OCI-M2 (cell line): ENCODE results near the gene SYNE3.

Experiments
- DNase-seq: peaks from one replicate; lab custom pipeline; 2025; ENCODE audit not compliant: unreplicated experiment; lab: John Stamatoyannopoulos, UW

SYNE3 gene

GRCh38 chr14:95509495-95509894 is 7.0 kb downstream of the SYNE3 start:
- no peak for DNase-seq

DNA sequence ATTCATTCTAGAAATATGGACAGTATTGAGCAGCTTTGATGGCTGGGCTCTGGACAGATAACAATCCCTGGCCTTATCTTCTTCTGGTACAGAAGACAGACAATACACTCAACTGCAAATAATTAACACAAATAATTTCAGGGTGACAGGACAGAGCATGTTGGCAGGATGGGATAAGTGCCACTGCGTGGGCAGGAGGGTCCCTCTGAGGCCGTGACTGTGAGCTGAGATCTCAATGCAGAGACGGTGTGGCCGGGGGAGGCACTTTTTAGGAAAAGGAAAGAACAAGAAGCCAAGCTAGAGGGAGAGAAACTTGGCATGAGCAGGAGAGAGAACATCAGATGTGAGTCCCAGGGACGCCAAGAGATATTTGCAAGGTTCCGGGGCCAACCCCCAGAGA is 8.1 kb downstream of the SYNE3 start:
- DNase-seq, result no peak

- DNase-seq, result no peak
Measured at GRCh38 chr14:95507701-95508103, 8.7 kb downstream of the SYNE3 start.

- DNase-seq, result no peak
Measured at GRCh38 chr14:95507174-95507573, 9.3 kb downstream of the SYNE3 start.

DNA sequence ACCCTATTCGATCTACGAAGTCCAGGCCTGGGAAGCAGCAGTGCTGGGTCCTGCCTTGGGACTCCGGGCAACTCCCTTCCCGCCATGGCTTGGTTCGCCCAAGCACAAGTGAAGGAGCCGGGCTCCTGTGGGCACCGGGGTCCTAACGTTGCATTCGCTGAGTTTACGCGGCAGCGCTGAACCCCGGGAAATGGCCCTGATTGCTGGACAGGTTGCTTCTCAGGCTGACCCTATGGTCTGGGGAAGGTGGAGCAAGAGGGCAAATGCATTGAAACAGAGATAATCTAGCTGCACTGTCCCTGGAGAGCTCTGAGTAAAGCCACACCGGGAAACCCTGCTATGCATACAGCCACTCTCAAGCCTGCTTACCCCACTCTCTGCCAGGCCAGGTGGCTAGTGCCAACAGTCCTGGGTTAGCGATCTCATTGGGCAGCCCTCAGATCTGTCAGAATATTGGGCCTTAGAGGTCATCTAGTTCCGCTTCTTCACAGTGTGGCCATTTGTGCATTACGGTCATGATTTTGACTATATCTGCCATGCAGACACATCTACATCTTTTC is 11.3 kb downstream of the SYNE3 start:
- no peak for DNase-seq

DNA sequence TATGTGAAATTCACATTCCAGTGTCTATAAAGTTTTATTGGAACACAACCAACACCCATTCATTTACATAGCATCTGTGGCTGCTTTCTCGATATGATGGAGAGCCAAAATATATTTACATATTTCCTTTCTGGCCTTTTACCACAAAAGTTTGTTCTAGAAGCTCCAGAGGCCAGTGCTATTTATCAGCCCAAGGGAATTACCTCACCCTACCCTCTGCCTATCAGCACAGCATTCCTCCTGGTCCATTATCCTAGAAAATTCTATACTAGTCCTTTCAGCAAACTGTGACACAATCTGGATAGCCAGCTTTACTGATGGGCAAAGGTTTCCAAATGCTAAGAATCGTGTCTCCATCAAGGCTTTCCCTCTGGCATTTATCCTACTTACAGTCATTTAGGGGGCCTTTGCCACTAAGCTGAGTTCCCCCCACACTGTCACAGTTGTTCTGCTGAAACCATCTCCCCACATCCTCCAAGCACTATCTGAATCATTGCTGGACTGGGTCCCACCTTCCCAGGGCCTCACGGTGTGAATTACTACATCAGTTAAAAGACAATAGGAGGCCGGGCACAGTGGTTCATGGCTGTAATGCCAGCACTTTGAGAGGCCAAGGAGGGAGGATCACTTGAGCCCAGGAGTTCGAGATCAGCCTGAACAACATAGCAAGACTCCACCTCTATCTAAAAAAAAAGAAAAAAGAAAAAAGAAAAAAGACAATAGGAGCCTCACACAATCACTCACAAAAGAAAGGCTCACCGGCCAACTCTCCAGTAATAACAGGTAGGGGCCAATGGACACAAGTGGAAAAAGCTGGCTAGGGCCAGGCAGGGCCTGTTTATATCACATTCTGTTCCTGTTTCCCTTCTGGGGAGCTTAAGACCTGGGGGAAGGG is 12.1 kb downstream of the SYNE3 start:
- DNase-seq, result no peak

DNA sequence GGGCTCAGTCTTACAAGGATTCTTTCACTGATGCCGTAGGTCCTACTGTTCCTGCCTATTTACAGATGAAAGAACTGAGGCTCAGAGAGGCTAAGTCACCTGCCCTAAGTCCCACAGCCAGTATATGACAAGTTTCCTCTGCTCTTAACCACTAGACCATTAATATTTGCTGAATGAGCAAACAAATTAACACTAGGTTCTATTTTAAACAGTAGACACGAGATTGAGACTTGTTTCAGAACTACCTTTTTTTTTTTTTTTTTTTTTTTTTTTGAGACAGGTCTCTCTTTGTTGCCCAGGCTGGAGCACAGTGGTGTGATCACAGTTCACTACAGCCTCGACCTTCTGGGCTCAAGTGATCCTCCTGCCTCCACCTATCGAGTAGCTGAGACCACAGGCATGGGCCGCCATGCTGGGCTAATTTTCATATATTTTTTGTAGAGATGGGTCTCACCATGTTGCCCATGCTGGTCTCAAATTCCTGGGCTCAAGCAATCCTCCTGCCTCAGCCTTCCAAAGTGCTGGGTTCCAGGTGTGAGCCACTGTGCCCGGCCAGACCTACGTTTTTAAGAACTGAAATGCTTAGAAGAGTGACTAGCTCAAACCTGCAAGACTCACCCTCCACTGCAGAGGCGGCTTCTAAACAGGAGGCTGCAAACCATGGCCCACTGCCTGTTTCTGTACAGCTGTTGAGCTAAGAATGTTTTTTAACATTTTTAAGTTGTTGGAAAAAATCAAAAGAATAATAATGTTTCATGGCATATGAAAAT is 12.9 kb downstream of the SYNE3 start:
- DNase-seq, result no peak

GRCh38 chr14:95502381-95502950 is 14.0 kb downstream of the SYNE3 start:
- DNase-seq, result no peak

DNA sequence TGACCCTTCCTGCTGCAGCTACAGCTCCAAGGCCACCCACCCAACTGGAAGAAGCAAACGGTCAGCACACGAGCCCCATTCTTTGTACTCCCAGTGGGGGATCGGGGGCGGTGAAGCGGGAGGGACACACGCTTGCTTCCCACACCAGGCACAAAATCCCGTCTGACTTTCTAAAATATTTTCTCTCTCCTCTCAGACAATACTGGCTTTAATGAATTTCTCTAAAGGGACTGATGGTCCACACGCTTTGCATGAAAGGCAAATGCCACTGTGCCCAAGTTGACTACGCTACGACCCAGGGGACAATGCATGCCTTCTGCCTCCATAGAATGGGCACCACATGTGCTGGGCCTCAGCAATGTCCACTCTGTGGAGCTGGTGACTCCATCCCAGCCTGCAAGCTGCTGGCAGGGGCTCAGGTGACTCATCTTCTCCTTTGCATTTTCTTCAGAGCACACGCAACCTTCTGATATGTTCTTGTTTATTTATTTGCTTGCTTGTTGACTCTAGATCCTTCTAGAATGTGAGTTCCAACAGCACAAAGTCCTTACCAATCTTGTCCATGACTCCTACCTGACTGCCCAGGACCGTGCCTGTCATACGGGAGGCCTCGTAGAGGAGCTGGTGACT is 15.6 kb downstream of the SYNE3 start:
- no peak for DNase-seq

DNA sequence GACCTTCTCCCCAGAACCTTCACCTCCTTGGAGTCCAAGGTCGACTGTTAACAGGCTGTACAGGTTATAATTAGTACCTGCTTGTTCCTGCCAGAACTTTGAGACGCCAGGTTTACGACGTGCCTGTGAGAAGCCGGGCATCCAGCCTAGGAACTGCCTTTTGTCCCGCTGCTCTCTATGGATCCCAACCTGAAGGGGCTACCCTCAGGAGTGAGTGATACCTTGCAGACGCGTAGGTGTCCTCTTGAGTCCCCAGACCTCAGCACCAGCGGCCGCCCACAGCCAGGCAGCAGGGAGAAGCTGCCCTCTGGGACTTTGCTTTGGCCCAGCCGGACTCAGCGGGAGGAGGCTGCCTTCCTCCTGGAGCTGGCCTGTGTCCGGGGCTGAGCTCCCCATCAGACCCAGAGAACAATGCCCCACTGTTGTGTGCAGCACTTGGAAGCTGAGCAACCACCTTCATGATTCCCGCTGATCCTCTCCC is 16.2 kb downstream of the SYNE3 start:
- DNase-seq, result no peak

DNA sequence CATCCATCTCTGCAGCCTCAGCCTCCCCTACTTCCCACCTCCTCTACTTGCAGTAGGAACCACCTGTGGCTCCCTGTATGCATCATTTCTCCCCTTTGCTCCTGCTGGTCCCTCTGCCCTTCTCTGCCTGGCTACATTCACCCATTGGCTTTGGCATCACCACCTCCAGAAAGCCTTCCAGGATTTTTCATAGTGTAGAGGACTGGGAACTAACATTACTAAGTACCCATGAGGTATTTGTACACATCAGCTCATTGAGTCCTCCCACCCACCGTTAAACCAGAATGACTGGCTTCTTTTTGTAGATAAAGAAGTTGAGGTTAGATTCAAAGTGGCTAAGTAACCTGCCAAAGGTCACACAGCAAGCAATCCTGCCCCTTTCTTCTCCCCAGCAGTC is 17.1 kb downstream of the SYNE3 start:
- no peak for DNase-seq

DNA sequence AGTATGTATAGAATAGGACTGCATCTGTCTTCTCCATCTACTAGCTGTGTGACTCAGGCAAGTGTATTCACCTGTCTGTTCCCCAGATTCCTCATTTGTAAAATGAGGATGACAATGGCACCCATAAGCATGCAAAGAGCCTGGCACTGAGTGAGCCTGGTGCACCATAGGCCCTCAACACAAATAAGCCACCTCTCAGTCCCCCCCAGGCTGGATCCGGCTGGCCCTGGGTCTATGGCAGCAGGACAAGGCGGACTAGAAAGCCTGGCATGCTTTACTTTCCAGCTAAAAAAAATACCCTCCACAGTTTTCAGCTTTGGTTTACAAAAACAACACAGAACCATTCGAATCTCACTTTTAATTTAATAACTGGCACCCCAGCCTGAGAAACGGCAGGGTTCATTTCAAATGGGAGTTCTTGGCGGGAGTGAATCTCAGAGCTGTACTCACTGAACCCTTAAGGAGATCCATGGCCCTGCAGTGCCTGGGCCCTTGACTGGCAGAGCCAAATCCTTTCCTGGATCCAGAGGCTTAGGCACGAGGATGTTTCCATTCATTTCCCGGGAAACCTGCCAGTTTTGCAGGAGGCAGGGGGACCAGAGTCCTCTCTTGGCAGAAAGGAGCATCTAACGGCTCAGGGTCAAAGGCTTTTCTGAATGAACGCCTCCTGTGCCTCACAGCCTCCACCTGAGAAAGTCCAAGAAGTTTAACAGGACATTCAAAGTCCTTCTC is 17.7 kb downstream of the SYNE3 start:
- DNase-seq, result no peak

- DNase-seq, result no peak
Measured at GRCh38 chr14:95497561-95498011, 18.9 kb downstream of the SYNE3 start.

DNA sequence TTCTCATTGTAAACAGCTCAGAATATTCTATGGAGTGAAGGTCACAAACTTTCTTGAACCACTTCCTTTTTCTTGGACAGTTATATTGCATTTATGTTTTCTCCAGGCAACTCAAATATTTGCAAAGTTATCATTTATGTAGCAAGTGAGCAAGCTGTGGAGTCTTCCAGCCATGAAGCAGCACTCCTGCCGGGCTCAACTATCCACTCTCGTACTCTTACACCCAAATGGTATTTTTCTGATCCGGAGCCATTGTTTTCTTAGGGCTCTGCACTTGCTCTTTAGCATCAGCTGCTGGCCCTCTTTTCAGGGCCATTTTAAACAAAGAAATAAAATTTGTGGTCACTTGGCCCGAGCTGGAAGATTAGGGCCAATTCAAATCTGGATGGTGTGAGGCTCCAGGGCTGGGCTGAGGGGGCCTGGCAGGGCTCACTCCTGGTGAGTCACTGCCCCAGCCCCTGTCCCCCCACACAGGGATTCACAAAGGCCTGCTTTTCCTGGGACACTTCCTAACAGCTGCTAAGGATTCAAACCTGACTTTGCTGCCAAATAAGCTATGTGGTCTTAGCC is 19.7 kb downstream of the SYNE3 start:
- no peak for DNase-seq

DNA sequence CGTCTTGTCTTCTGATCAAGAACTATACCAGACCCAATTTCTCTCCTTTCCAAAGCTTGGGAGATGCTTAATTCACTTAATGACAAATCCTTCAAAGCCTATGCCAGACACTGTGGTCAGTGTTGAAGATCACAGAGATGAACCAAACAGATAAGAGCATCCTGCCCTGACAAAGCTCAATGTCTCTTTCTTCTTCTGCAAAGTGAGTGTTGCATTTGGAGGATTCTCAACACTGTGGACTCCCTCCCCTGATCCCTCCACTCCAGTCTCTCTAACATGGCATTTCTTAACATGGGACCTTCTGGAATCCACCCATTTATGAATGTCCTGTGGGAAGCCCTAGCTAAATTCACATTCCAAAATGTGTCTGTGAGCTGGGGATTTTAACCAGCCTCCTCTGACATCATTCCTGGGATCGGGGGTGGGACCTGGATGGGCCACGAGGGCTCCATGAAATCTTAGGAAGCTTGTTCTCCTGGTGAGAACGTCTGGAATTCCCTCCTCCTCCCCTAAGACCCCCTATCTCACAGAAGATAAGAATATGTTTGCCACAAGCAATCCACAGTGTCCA is 20.3 kb downstream of the SYNE3 start:
- DNase-seq, result no peak

GRCh38 chr14:95495538-95496025 is 20.9 kb downstream of the SYNE3 start:
- no peak for DNase-seq

DNA sequence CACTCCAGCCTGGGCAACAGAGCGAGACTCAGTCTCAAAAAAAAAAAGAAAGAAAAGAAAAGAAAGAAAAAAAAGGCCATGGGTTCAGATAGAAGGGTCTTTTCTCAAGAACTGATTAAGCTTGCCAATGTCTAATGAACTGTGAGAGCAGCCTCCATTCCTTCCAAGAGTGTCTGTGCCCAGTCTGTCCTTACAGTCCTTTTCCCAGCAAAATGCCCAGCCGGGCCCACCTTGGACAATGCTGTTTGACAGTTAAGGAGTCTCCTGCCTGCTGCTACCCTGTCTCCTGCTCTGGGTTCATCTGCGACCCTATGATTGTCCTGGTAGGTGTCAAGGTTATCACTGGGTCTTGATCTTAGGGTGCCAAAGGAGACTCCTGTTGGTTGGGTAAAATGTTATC is 21.4 kb downstream of the SYNE3 start:
- DNase-seq, result no peak

DNA sequence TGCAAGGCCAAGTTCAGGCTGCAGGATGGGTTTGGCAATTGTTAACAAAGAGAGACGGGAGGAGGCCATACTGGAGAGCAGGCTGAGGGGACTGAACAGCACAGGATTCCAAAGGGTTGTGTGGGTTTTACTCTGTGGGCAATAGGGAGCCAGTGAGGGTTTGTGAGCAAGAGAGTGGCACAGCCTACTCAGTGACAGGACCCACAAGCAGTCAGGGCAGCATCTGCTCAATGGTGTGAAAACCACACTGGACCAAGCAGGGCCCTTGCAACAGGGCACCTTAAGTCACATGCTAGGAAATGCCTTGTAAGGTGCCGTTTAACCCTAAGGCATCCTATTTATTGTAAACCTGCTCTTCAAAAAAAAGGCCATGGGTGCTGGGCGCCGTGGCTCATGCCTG is 22.0 kb downstream of the SYNE3 start:
- DNase-seq, result no peak

DNA sequence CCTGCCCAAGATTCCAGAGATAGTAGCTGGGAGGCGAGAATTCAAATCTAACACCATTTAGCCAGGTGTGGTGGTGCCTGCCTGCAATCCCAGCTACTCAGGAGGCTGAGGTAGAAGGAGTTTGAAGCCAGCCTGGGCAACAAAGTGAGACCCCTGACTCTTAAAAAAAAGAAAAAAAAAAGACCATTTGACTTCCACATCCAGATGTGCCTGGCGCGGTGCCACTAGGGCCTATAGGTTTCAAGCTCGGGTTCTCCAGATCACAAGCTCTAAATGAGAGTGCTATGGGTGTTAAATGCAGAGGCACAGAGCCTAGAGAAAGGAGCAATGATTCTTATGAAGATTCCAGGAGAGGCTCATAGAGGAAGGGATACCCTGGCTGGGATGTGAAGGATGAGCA is 22.5 kb downstream of the SYNE3 start:
- no peak for DNase-seq
